ENCODE results near the gene DCANP1. TPM values are rescaled to one million over a fixed set of nuclear protein-coding genes. Genes with fewer than 3 reads are reported as not detected.
A peak's percentile ranks its signal among the peaks of the same experiment; 100 is the strongest.

DCANP1 gene
- total RNA-seq, 1 donor from 2014 or later = not detected

- peaks cover 58% of the 10 kb centered on the region for H3K4me1 Mint-ChIP-seq
- no peak for DNase-seq (ENCODE audit: low spot score in 2 of 2, unreplicated experiment in 2 of 2)
- peaks cover 3% of the 10 kb centered on the region for H3K27me3 Mint-ChIP-seq (ENCODE audit: low read depth)
- no peak overlapping the region for H3K4me3 Mint-ChIP-seq
- TF ChIP-seq CTCF (IDR thresholded peaks at IDR 0.05; ENCODE audit: unreplicated experiment) = no peak
- peaks cover 7% of the 10 kb centered on the region for H3K9me3 Mint-ChIP-seq
- peak overlapping the region; percentile 54 for H3K27ac Mint-ChIP-seq
- peaks cover 2% of the 10 kb centered on the region for H3K36me3 Mint-ChIP-seq
These were observed 13.3 kb downstream of the DCANP1 start for GRCh38 chr5:135433681-135434426.

GRCh38 chr5:135432113-135432512 lies 15.0 kb downstream of the DCANP1 start:
- Mint-ChIP-seq H3K27me3 (ENCODE audit: low read depth) (peaks cover 3% of the 10 kb centered on the region), H3K4me3 (no peak overlapping the region), H3K36me3 (peaks cover 2% of the 10 kb centered on the region), H3K4me1 (peaks cover 42% of the 10 kb centered on the region), H3K9me3 (peaks cover 16% of the 10 kb centered on the region), H3K27ac (no peak overlapping the region)
- no peak for TF ChIP-seq CTCF (IDR thresholded peaks at IDR 0.05; ENCODE audit: unreplicated experiment)
- no peak for DNase-seq (ENCODE audit: low spot score in 2 of 2, unreplicated experiment in 2 of 2)

- DNase-seq (ENCODE audit: low spot score in 2 of 2, unreplicated experiment in 2 of 2) = no peak
These were observed 17.1 kb downstream of the DCANP1 start for GRCh38 chr5:135430135-135430437.

GRCh38 chr5:135429301-135430134 lies 17.6 kb downstream of the DCANP1 start:
- no peak for TF ChIP-seq CTCF (IDR thresholded peaks at IDR 0.05; ENCODE audit: unreplicated experiment)
- Mint-ChIP-seq H3K36me3 (peaks cover 2% of the 10 kb centered on the region), H3K9me3 (peaks cover 16% of the 10 kb centered on the region), H3K4me3 (no peak overlapping the region), H3K4me1 (peaks cover 22% of the 10 kb centered on the region), H3K27ac (peak overlapping the region; percentile 51), H3K27me3 (ENCODE audit: low read depth) (no peaks in the 10 kb centered on the region)
- no peak for DNase-seq (ENCODE audit: low spot score in 2 of 2, unreplicated experiment in 2 of 2)

More at GRCh38 chr5:135430135-135430437, 17.1 kb downstream of the DCANP1 start:
- no peak overlapping the region for H3K4me3 Mint-ChIP-seq
- H3K27ac Mint-ChIP-seq = peak overlapping the region; percentile 51
- H3K27me3 Mint-ChIP-seq (ENCODE audit: low read depth) = peaks cover 3% of the 10 kb centered on the region
- TF ChIP-seq CTCF (IDR thresholded peaks at IDR 0.05; ENCODE audit: unreplicated experiment) = no peak
- H3K36me3 Mint-ChIP-seq = peaks cover 2% of the 10 kb centered on the region
- peaks cover 28% of the 10 kb centered on the region for H3K4me1 Mint-ChIP-seq
- H3K9me3 Mint-ChIP-seq = peaks cover 16% of the 10 kb centered on the region

GRCh38 chr5:135428586-135428985 lies 18.6 kb downstream of the DCANP1 start:
- peaks cover 2% of the 10 kb centered on the region for H3K36me3 Mint-ChIP-seq
- no peak for TF ChIP-seq CTCF (IDR thresholded peaks at IDR 0.05; ENCODE audit: unreplicated experiment)
- H3K4me1 Mint-ChIP-seq = peaks cover 18% of the 10 kb centered on the region
- H3K9me3 Mint-ChIP-seq = peaks cover 16% of the 10 kb centered on the region
- H3K4me3 Mint-ChIP-seq = no peak overlapping the region
- no peaks in the 10 kb centered on the region for H3K27me3 Mint-ChIP-seq (ENCODE audit: low read depth)
- no peak for DNase-seq (ENCODE audit: low spot score in 2 of 2, unreplicated experiment in 2 of 2)
- no peak overlapping the region for H3K27ac Mint-ChIP-seq

Measured in mesothelial cell of epicardium (in vitro differentiated cells).